ENCODE measurements around the gene DNAH9. TPM values are rescaled to one million over a fixed set of nuclear protein-coding genes. Genes with fewer than 3 reads are reported as not detected.

Gene DNAH9
- total RNA-seq, 6 experiments from 2014 or later, result not detected

GRCh38 chr17:11836508-11836907 lies 238.2 kb downstream of the DNAH9 start:
- Histone ChIP-seq H3K27ac (no peak overlapping the region), H3K4me3 (no peak overlapping the region), H3K9me3 (no peaks in the 10 kb centered on the region), H3K27me3 (no peaks in the 10 kb centered on the region), H3K4me1 (no peaks in the 10 kb centered on the region), H3K36me3 (no peaks in the 10 kb centered on the region)
- DNase-seq, result no peak
- intact Hi-C loops (cut with DNase I), result no loop called here
- no peak for ATAC-seq
- TF ChIP-seq POLR2A (IDR thresholded peaks at IDR 0.05) (no peak), CTCF (IDR thresholded peaks at IDR 0.05) (no peak)
- WGBS (ENCODE audit: insufficient coverage, low coverage, low lambda C conversion rate, missing lambda C conversion rate), result 38% methylated on average over 5 of the region's 5 CpGs

GRCh38 chr17:11840052-11840451 lies 241.8 kb downstream of the DNAH9 start:
- Histone ChIP-seq H3K9me3 (no peaks in the 10 kb centered on the region), H3K4me1 (no peaks in the 10 kb centered on the region), H3K27me3 (no peaks in the 10 kb centered on the region), H3K36me3 (no peaks in the 10 kb centered on the region), H3K27ac (no peak overlapping the region), H3K4me3 (no peak overlapping the region)
- TF ChIP-seq CTCF (IDR thresholded peaks at IDR 0.05), result no peak
- intact Hi-C loops (cut with DNase I), result no loop called here
- ATAC-seq, result no peak
- DNase-seq, result no peak
- WGBS (ENCODE audit: insufficient coverage, low coverage, low lambda C conversion rate, missing lambda C conversion rate), result 73% methylated on average over 2 of the region's 2 CpGs

GRCh38 chr17:11840831-11841230 lies 242.6 kb downstream of the DNAH9 start:
- Histone ChIP-seq H3K27ac (no peak overlapping the region), H3K36me3 (no peaks in the 10 kb centered on the region), H3K4me1 (no peaks in the 10 kb centered on the region), H3K4me3 (no peak overlapping the region), H3K27me3 (no peaks in the 10 kb centered on the region), H3K9me3 (no peaks in the 10 kb centered on the region)
- 43% methylated on average over 2 of the region's 2 CpGs for WGBS (ENCODE audit: insufficient coverage, low coverage, low lambda C conversion rate, missing lambda C conversion rate)
- no peak for ATAC-seq
- TF ChIP-seq CTCF (IDR thresholded peaks at IDR 0.05), result no peak
- no peak for TF ChIP-seq POLR2A (IDR thresholded peaks at IDR 0.05)
- intact Hi-C loops (cut with DNase I), result no loop called here
- DNase-seq, result no peak

GRCh38 chr17:11848330-11848729 lies 250.1 kb downstream of the DNAH9 start:
- TF ChIP-seq POLR2A (IDR thresholded peaks at IDR 0.05), result no peak
- no peak for TF ChIP-seq CTCF (IDR thresholded peaks at IDR 0.05)
- ATAC-seq (no peak), DNase-seq (no peak)
- intact Hi-C loops (cut with DNase I), result no loop called here
- no peaks in the 10 kb centered on the region for H3K36me3 ChIP-seq
- no peak overlapping the region for H3K4me3 ChIP-seq
- no peak overlapping the region for H3K27ac ChIP-seq
- H3K9me3 ChIP-seq, result no peaks in the 10 kb centered on the region
- WGBS (ENCODE audit: insufficient coverage, low coverage, low lambda C conversion rate, missing lambda C conversion rate), result 47% methylated on average over 2 of the region's 2 CpGs
- H3K4me1 ChIP-seq, result no peaks in the 10 kb centered on the region
- H3K27me3 ChIP-seq, result no peaks in the 10 kb centered on the region

GRCh38 chr17:11852231-11852630 lies 254.0 kb downstream of the DNAH9 start:
- H3K36me3 ChIP-seq, result no peaks in the 10 kb centered on the region
- no peaks in the 10 kb centered on the region for H3K9me3 ChIP-seq
- H3K27ac ChIP-seq, result no peak overlapping the region
- WGBS (ENCODE audit: insufficient coverage, low coverage, low lambda C conversion rate, missing lambda C conversion rate), result 41% methylated on average over 4 of the region's 4 CpGs
- no peaks in the 10 kb centered on the region for H3K27me3 ChIP-seq
- H3K4me3 ChIP-seq, result no peak overlapping the region
- intact Hi-C loops (cut with DNase I), result loop anchor here in 1 of 2 donors (10.0 kb wide), 1 partner anchor 47 kb away; no protein-coding TSS in a partner anchor
- no peaks in the 10 kb centered on the region for H3K4me1 ChIP-seq
- ATAC-seq (no peak), DNase-seq (no peak)
- TF ChIP-seq CTCF (IDR thresholded peaks at IDR 0.05), result no peak
- TF ChIP-seq POLR2A (IDR thresholded peaks at IDR 0.05), result no peak

All from right lobe of liver (tissue), 6 donors.